ENCODE data around the gene DOLPP1. TPM values are rescaled to one million over a fixed set of nuclear protein-coding genes. Genes with fewer than 3 reads are reported as not detected.

Gene DOLPP1
- total RNA-seq, 1 donor from 2014 or later: 12.3 TPM

DNA sequence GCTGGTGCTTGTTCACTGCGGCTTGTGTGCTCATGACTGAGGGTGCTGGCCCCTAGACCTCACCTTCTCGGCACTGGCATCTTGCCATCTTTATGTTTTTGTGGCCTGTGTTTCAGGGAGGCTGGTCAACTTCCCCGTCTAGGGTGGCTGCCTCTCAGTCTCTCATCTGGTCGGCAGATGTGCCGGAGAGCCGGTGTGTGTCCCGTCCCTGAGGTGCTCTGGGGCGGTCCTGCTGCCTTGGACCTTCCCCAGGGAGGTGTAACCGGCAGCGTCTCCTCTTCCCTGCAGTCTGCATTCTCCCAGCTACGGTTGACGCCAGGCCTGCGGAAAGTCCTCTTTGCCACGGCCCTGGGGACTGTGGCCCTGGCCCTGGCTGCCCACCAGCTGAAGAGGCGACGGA lies 38.9 kb upstream of the DOLPP1 start:
- H3K9me3 Mint-ChIP-seq (ENCODE audit: low read depth): no peaks in the 10 kb centered on the region
- TF ChIP-seq, protein P1, sequence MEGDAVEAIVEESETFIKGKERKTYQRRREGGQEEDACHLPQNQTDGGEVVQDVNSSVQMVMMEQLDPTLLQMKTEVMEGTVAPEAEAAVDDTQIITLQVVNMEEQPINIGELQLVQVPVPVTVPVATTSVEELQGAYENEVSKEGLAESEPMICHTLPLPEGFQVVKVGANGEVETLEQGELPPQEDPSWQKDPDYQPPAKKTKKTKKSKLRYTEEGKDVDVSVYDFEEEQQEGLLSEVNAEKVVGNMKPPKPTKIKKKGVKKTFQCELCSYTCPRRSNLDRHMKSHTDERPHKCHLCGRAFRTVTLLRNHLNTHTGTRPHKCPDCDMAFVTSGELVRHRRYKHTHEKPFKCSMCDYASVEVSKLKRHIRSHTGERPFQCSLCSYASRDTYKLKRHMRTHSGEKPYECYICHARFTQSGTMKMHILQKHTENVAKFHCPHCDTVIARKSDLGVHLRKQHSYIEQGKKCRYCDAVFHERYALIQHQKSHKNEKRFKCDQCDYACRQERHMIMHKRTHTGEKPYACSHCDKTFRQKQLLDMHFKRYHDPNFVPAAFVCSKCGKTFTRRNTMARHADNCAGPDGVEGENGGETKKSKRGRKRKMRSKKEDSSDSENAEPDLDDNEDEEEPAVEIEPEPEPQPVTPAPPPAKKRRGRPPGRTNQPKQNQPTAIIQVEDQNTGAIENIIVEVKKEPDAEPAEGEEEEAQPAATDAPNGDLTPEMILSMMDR (IDR thresholded peaks at IDR 0.05): no peak
- H3K36me3 Mint-ChIP-seq (ENCODE audit: low read depth): peaks cover 4% of the 10 kb centered on the region
- H3K27me3 Mint-ChIP-seq (ENCODE audit: low read depth): no peaks in the 10 kb centered on the region
- H3K27ac Mint-ChIP-seq (ENCODE audit: unreplicated experiment): no peak overlapping the region
- no peak overlapping the region for H3K4me3 Mint-ChIP-seq (ENCODE audit: unreplicated experiment)
- DNase-seq (ENCODE audit: low spot score): no peak
- peaks cover 20% of the 10 kb centered on the region for H3K4me1 Mint-ChIP-seq (ENCODE audit: low read depth)

DNA sequence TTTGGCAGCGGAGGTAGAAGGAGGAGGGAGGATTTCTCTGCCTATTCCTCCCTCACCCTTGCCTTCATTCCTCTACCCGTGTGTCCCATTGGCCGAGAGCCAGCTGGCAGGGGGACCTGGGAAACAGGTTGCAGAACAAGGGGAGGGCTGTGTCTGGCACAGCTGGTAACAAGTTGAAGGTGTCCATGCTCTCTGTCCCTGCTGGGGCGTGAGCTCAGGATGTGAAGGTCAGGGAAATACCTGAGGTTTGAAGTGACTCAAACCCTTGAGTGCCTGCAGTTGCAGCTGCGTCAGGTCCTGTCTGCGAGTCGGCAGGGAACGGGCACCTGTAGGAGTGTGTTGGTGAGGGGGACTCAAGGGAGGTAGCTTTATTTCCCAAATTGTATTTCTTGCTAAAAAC lies 28.3 kb upstream of the DOLPP1 start:
- H3K36me3 Mint-ChIP-seq (ENCODE audit: low read depth): peaks cover 9% of the 10 kb centered on the region
- H3K4me3 Mint-ChIP-seq (ENCODE audit: unreplicated experiment): no peak overlapping the region
- no peaks in the 10 kb centered on the region for H3K4me1 Mint-ChIP-seq (ENCODE audit: low read depth)
- TF ChIP-seq, protein P1 (IDR thresholded peaks at IDR 0.05): no peak
- no peak overlapping the region for H3K27ac Mint-ChIP-seq (ENCODE audit: unreplicated experiment)
- no peaks in the 10 kb centered on the region for H3K9me3 Mint-ChIP-seq (ENCODE audit: low read depth)
- H3K27me3 Mint-ChIP-seq (ENCODE audit: low read depth): no peaks in the 10 kb centered on the region
- no peak for DNase-seq (ENCODE audit: low spot score)

DNA sequence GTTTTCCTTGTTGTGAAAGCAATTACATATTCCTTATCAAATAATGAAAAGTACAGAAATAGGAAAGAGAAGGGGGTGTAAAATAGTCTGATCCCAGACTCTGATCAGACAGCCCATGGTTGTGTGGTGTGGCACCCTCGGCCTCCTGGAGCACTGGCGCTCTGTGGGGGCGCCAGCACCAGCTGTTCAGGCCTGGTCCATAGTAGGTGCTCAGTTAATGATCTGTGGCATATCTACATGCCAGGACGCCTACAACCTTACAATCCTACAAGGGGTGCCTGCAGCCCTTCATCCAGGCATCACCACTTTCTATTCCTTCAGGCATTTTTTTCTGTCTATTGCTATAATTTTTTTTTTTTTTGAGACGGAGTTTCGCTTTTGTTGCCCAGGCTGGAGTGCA lies 27.9 kb upstream of the DOLPP1 start:
- Mint-ChIP-seq H3K9me3 (ENCODE audit: low read depth) (no peaks in the 10 kb centered on the region), H3K4me3 (ENCODE audit: unreplicated experiment) (no peak overlapping the region), H3K27me3 (ENCODE audit: low read depth) (no peaks in the 10 kb centered on the region), H3K4me1 (ENCODE audit: low read depth) (no peaks in the 10 kb centered on the region), H3K27ac (ENCODE audit: unreplicated experiment) (no peak overlapping the region), H3K36me3 (ENCODE audit: low read depth) (peaks cover 9% of the 10 kb centered on the region)
- DNase-seq (ENCODE audit: low spot score): no peak
- TF ChIP-seq, protein P1 (IDR thresholded peaks at IDR 0.05): no peak

DNA sequence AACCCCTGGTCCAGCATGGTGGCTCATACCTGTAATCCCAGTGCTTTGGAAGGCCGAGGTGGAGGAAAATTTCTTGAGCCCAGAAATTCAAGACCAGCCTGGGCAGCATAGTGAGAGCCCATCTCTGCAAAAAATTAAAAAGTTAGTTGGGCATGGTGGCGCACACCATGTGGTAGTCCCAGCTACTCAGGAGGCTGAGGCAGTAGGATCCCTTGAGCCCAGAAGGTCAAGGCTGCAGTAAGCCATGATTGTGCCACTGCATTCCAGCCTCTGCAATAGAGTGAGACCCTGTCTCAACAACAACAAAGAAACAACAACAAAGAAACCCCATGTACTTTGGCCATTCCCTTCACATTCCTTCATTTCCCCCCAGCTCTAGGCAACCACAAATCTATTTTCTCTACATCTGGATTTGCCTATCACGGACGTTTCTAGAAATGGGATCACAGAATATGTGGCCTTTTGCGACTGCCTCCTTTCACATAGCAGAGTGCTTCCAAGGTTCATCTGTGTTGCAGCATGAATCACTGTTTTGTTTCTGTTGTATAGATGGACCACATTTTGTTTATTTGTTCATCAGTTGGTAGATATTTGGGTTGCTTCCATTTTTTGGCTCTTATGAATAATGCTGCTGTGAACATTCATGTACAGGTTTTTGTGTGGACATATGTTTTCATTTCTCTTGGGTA lies 26.6 kb upstream of the DOLPP1 start:
- Mint-ChIP-seq H3K4me3 (ENCODE audit: unreplicated experiment) (no peak overlapping the region), H3K27me3 (ENCODE audit: low read depth) (no peaks in the 10 kb centered on the region), H3K36me3 (ENCODE audit: low read depth) (peaks cover 8% of the 10 kb centered on the region), H3K4me1 (ENCODE audit: low read depth) (no peaks in the 10 kb centered on the region), H3K9me3 (ENCODE audit: low read depth) (no peaks in the 10 kb centered on the region), H3K27ac (ENCODE audit: unreplicated experiment) (no peak overlapping the region)
- TF ChIP-seq, protein P1 (IDR thresholded peaks at IDR 0.05): no peak
- DNase-seq (ENCODE audit: low spot score): no peak

DNA sequence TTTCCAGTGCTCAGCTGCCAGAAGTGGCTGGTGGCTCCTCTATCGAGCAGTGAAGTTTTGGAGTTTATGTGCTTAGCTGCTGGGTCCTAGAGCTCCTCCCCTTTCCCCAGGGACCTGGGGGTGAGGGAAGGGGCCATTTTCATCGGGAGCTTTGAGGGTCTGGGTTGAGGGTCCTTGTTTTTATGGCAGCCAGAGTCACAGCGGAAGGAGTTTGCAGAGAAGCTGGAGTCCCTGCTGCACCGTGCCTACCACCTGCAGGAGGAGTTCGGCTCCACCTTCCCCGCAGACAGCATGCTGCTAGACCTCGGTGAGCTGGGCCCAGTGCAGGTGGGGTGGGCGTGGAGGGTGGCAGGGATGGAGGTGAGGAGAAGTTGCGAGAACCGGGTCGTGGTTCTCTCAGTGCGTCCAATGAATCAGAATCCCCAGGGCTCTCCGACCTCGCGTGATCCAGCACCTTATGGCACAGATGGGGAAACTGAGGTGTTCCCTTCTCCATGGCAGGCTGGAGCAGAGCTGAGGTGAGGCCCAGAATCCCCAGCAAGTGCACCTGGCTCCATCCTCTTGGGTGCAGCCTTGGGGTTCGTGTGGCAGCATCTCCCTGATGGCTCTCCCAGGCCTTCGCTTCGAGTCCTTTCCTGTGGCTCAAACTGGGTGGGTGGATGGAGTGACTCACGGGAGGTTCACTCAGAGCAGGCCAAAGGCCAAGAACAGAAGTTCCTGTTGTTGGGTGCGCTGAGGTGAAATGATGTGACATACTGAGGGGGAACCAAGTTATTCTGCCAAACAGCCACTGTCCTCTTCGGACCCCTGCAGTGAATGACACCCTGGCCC lies 21.7 kb upstream of the DOLPP1 start:
- no peaks in the 10 kb centered on the region for H3K4me1 Mint-ChIP-seq (ENCODE audit: low read depth)

More for the DNA sequence above, 21.7 kb upstream of the DOLPP1 start:
- TF ChIP-seq, protein P1 (IDR thresholded peaks at IDR 0.05): no peak
- no peak for DNase-seq (ENCODE audit: low spot score)
- peaks cover 10% of the 10 kb centered on the region for H3K36me3 Mint-ChIP-seq (ENCODE audit: low read depth)
- no peaks in the 10 kb centered on the region for H3K9me3 Mint-ChIP-seq (ENCODE audit: low read depth)
- no peak overlapping the region for H3K27ac Mint-ChIP-seq (ENCODE audit: unreplicated experiment)
- no peak overlapping the region for H3K4me3 Mint-ChIP-seq (ENCODE audit: unreplicated experiment)
- H3K27me3 Mint-ChIP-seq (ENCODE audit: low read depth): no peaks in the 10 kb centered on the region

All from chondrocyte (in vitro differentiated cells).